ENCODE results near the gene RACK1.
"Not testable (repeated sequence)": the region's sequence is repeated elsewhere in the genome, so short reads cannot be mapped to it uniquely, and the experiment has no call there.

The RACK1 gene

GRCh38 chr5:181243564-181244343 lies at the start of gene RACK1:
Gene RACK1 (minus strand): TSS chr5:181243906. CDS start chr5:181243800, 106 bp downstream.
- DNase-seq (ENCODE audit: low read depth), result peak; percentile 73

GRCh38 chr5:181287331-181287730 lies 43.6 kb upstream of the RACK1 start:
- not testable (repeated sequence) for DNase-seq (ENCODE audit: low read depth)

- DNase-seq (ENCODE audit: low read depth), result not testable (repeated sequence)
Measured at GRCh38 chr5:181285962-181286705, 42.4 kb upstream of the RACK1 start.

GRCh38 chr5:181283841-181284755 lies 40.4 kb upstream of the RACK1 start:
- DNase-seq (ENCODE audit: low read depth), result not testable (repeated sequence)

- no peak for DNase-seq (ENCODE audit: low read depth)
Measured at GRCh38 chr5:181283347-181283746, 39.6 kb upstream of the RACK1 start.

- DNase-seq (ENCODE audit: low read depth), result no peak
Measured at GRCh38 chr5:181282874-181283273, 39.2 kb upstream of the RACK1 start.

GRCh38 chr5:181282415-181282814 lies 38.7 kb upstream of the RACK1 start:
- not testable (repeated sequence) for DNase-seq (ENCODE audit: low read depth)

GRCh38 chr5:181281984-181282316 lies 38.2 kb upstream of the RACK1 start:
- DNase-seq (ENCODE audit: low read depth), result no peak

- no peak for DNase-seq (ENCODE audit: low read depth)
Measured at GRCh38 chr5:181281077-181281983, 37.6 kb upstream of the RACK1 start.

GRCh38 chr5:181280251-181280762 lies 36.6 kb upstream of the RACK1 start:
- no peak for DNase-seq (ENCODE audit: low read depth)

GRCh38 chr5:181273433-181273744 lies 29.7 kb upstream of the RACK1 start:
- DNase-seq (ENCODE audit: low read depth), result not testable (repeated sequence)

GRCh38 chr5:181271081-181271480 lies 27.4 kb upstream of the RACK1 start:
- no peak for DNase-seq (ENCODE audit: low read depth)

- DNase-seq (ENCODE audit: low read depth), result not testable (repeated sequence)
Measured at GRCh38 chr5:181267907-181268306, 24.2 kb upstream of the RACK1 start.

GRCh38 chr5:181267291-181267904 lies 23.7 kb upstream of the RACK1 start:
- not testable (repeated sequence) for DNase-seq (ENCODE audit: low read depth)

GRCh38 chr5:181265092-181265671 lies 21.5 kb upstream of the RACK1 start:
- no peak for DNase-seq (ENCODE audit: low read depth)

- no peak for DNase-seq (ENCODE audit: low read depth)
Measured at GRCh38 chr5:181263633-181264032, 19.9 kb upstream of the RACK1 start.

GRCh38 chr5:181261320-181262049 lies 17.8 kb upstream of the RACK1 start:
- DNase-seq (ENCODE audit: low read depth), result no peak

GRCh38 chr5:181260720-181261319 lies 17.1 kb upstream of the RACK1 start, which contains the start of gene TRIM52:
Gene TRIM52 (minus strand): TSS chr5:181261143. CDS start chr5:181260813, 330 bp downstream.
- DNase-seq (ENCODE audit: low read depth), result no peak

Data from GM04503 (cell line).